ENCODE results near the gene HES2.

DNA sequence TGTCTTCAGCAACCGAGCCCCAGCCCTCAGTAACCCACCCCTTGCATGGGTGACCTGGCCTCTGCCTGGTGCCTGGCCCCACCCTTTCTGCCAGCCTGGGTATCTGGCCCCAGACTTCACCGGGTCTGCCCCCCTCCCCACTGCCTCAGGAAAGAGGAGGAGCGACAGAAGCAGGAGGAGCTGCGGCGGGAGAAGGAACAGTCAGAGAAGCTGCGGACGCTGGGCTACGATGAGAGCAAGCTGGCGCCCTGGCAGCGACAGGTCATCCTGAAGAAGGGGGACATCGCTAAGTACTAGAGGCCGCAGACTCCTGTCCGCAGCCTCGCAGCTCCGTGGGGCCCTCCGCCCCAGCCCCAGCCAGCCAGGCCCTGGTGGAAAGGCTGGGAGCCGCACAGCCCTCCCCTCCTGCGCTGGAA lies 40.1 kb upstream of the HES2 start:
- TF ChIP-seq, protein P1, sequence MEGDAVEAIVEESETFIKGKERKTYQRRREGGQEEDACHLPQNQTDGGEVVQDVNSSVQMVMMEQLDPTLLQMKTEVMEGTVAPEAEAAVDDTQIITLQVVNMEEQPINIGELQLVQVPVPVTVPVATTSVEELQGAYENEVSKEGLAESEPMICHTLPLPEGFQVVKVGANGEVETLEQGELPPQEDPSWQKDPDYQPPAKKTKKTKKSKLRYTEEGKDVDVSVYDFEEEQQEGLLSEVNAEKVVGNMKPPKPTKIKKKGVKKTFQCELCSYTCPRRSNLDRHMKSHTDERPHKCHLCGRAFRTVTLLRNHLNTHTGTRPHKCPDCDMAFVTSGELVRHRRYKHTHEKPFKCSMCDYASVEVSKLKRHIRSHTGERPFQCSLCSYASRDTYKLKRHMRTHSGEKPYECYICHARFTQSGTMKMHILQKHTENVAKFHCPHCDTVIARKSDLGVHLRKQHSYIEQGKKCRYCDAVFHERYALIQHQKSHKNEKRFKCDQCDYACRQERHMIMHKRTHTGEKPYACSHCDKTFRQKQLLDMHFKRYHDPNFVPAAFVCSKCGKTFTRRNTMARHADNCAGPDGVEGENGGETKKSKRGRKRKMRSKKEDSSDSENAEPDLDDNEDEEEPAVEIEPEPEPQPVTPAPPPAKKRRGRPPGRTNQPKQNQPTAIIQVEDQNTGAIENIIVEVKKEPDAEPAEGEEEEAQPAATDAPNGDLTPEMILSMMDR (conservative IDR thresholded peaks at IDR 0.05; ENCODE audit: low read depth, low read length) = no peak
- TF ChIP-seq, protein P2, sequence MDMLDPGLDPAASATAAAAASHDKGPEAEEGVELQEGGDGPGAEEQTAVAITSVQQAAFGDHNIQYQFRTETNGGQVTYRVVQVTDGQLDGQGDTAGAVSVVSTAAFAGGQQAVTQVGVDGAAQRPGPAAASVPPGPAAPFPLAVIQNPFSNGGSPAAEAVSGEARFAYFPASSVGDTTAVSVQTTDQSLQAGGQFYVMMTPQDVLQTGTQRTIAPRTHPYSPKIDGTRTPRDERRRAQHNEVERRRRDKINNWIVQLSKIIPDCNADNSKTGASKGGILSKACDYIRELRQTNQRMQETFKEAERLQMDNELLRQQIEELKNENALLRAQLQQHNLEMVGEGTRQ (IDR thresholded peaks at IDR 0.05; ENCODE audit: low read depth, low read length) = no peak
- TF ChIP-seq POLR2A (IDR thresholded peaks at IDR 0.05; ENCODE audit: low read depth, low read length) = no peak
- no peak for TF ChIP-seq FOS (IDR thresholded peaks at IDR 0.05; ENCODE audit: low read depth, low read length)
- TF ChIP-seq RAD21 (IDR thresholded peaks at IDR 0.05; ENCODE audit: low read length) = no peak
